ENCODE data around the gene CYP4V2. TPM values are rescaled to one million over a fixed set of nuclear protein-coding genes. Genes with fewer than 3 reads are reported as not detected.

Gene CYP4V2
- total RNA-seq, 1 experiment from 2014 or later: 43.3 TPM

- Mint-ChIP-seq H3K4me1 (ENCODE audit: low read depth, unreplicated experiment) (no peaks in the 10 kb centered on the region), H3K9me3 (ENCODE audit: low read depth, unreplicated experiment) (no peaks in the 10 kb centered on the region), H3K36me3 (ENCODE audit: insufficient read depth, unreplicated experiment) (no peaks in the 10 kb centered on the region), H3K4me3 (ENCODE audit: low read depth, unreplicated experiment) (no peak overlapping the region), H3K27ac (ENCODE audit: unreplicated experiment) (no peak overlapping the region), H3K27me3 (ENCODE audit: unreplicated experiment) (no peaks in the 10 kb centered on the region)
- TF ChIP-seq CTCF (IDR thresholded peaks at IDR 0.05; ENCODE audit: unreplicated experiment): no peak
- intact Hi-C loops (cut with micrococcal nuclease; ENCODE audit: unreplicated experiment): no loop called here
- no peak for DNase-seq
- no TSS peak for BruUV-seq (replicated peaks)
- CTCF ChIA-PET: no interaction called here
Observed at GRCh38 chr4:186248643-186249042, 57.3 kb downstream of the CYP4V2 start.

- no peaks in the 10 kb centered on the region for H3K27me3 Mint-ChIP-seq (ENCODE audit: unreplicated experiment)
- no peak overlapping the region for H3K27ac Mint-ChIP-seq (ENCODE audit: unreplicated experiment)
- no peak overlapping the region for H3K4me3 Mint-ChIP-seq (ENCODE audit: low read depth, unreplicated experiment)
- BruUV-seq (replicated peaks): no TSS peak
- H3K4me1 Mint-ChIP-seq (ENCODE audit: low read depth, unreplicated experiment): no peaks in the 10 kb centered on the region
- CTCF ChIA-PET: no interaction called here
- intact Hi-C loops (cut with micrococcal nuclease; ENCODE audit: unreplicated experiment): no loop called here
- DNase-seq: no peak
- no peaks in the 10 kb centered on the region for H3K9me3 Mint-ChIP-seq (ENCODE audit: low read depth, unreplicated experiment)
- no peak for TF ChIP-seq CTCF (IDR thresholded peaks at IDR 0.05; ENCODE audit: unreplicated experiment)
- peaks cover 5% of the 10 kb centered on the region for H3K36me3 Mint-ChIP-seq (ENCODE audit: insufficient read depth, unreplicated experiment)
Observed at GRCh38 chr4:186249785-186250754, 58.7 kb downstream of the CYP4V2 start.

- no TSS peak for BruUV-seq (replicated peaks)
- TF ChIP-seq CTCF (IDR thresholded peaks at IDR 0.05; ENCODE audit: unreplicated experiment): no peak
- Mint-ChIP-seq H3K27ac (ENCODE audit: unreplicated experiment) (no peak overlapping the region), H3K27me3 (ENCODE audit: unreplicated experiment) (no peaks in the 10 kb centered on the region), H3K4me3 (ENCODE audit: low read depth, unreplicated experiment) (no peak overlapping the region), H3K4me1 (ENCODE audit: low read depth, unreplicated experiment) (no peaks in the 10 kb centered on the region), H3K36me3 (ENCODE audit: insufficient read depth, unreplicated experiment) (peaks cover 5% of the 10 kb centered on the region), H3K9me3 (ENCODE audit: low read depth, unreplicated experiment) (no peaks in the 10 kb centered on the region)
- intact Hi-C loops (cut with micrococcal nuclease; ENCODE audit: unreplicated experiment): no loop called here
- CTCF ChIA-PET: no interaction called here
- DNase-seq: no peak
Observed at GRCh38 chr4:186250760-186251159, 59.4 kb downstream of the CYP4V2 start.

GRCh38 chr4:186255122-186255521, 63.8 kb downstream of the CYP4V2 start:
- CTCF ChIA-PET: no interaction called here
- TF ChIP-seq CTCF (IDR thresholded peaks at IDR 0.05; ENCODE audit: unreplicated experiment): no peak
- Mint-ChIP-seq H3K4me3 (ENCODE audit: low read depth, unreplicated experiment) (no peak overlapping the region), H3K27me3 (ENCODE audit: unreplicated experiment) (no peaks in the 10 kb centered on the region), H3K4me1 (ENCODE audit: low read depth, unreplicated experiment) (peaks cover 4% of the 10 kb centered on the region), H3K36me3 (ENCODE audit: insufficient read depth, unreplicated experiment) (peaks cover 7% of the 10 kb centered on the region), H3K27ac (ENCODE audit: unreplicated experiment) (no peak overlapping the region), H3K9me3 (ENCODE audit: low read depth, unreplicated experiment) (no peaks in the 10 kb centered on the region)
- intact Hi-C loops (cut with micrococcal nuclease; ENCODE audit: unreplicated experiment): no loop called here
- no peak for DNase-seq
- no TSS peak for BruUV-seq (replicated peaks)

Data from Calu3 (cell line).